OCI-LY3 (cell line): Measurements from ENCODE around the gene SLC37A4.
"Not testable (repeated sequence)": the region's sequence is repeated elsewhere in the genome, so short reads cannot be mapped to it uniquely, and the experiment has no call there.

Source experiments
- H2AFZ ChIP-seq: fragments of 200-600, 300-600 bp; shearing (Covaris generic); 2 replicates; pipeline ENCODE4 v1.6.0; 2014; ENCODE audit warnings: antibody characterized with exemption, low read depth, low read length
- H3K27ac ChIP-seq: fragments of 200-600, 300-600 bp; sonication (generic); 2 replicates; pipeline ENCODE4 v1.5.1; 2014; ENCODE audit warnings: mild to moderate bottlenecking, low read length, moderate library complexity, mixed read lengths
- H3K27me3 ChIP-seq: fragments of 200-600, 300-600 bp; sonication (generic); 2 replicates; pipeline ENCODE4 v1.6.1; 2014; ENCODE audit warnings: low read depth, low read length, mixed read lengths
- H3K36me3 ChIP-seq: fragments of 200-600, 300-600 bp; sonication (generic); replicated peaks from 2 replicates; pipeline ENCODE3; 2014; ENCODE audit warnings: low read depth, low read length, mixed read lengths
- H3K4me1 ChIP-seq: fragments of 300-600, 200-600 bp; sonication (generic); 2 replicates; pipeline ENCODE4 v1.6.1; 2014; ENCODE audit warnings: low read length, mixed read lengths
- H3K4me2 ChIP-seq: fragments of 200-600, 300-600 bp; sonication (generic); 2 replicates; pipeline ENCODE4 v1.6.1; 2014; ENCODE audit warnings: low read length, mixed read lengths
- H3K4me3 ChIP-seq: fragments of 300-600, 200-600 bp; sonication (generic); 2 replicates; pipeline ENCODE4 v1.5.1; 2014; ENCODE audit warnings: antibody characterized with exemption, mild to moderate bottlenecking, low read length, moderate library complexity
- H3K79me2 ChIP-seq: fragments of 300-600, 200-600 bp; shearing (Covaris generic); 2 replicates; pipeline ENCODE4 v1.6.1; 2014; ENCODE audit warnings: mild to moderate bottlenecking, low read length, mixed read lengths
- H3K9ac ChIP-seq: fragments of 300-600, 200-600 bp; shearing (Covaris generic); 2 replicates; pipeline ENCODE4 v1.6.0; 2014; ENCODE audit warnings: mild to moderate bottlenecking, low read length, moderate library complexity
- H3K9me3 ChIP-seq: fragments of 200-600, 300-600 bp; shearing (Covaris generic); 2 replicates; pipeline ENCODE4 v1.6.1; 2014; ENCODE audit warnings: low read length, mixed read lengths; ENCODE audit not compliant: insufficient read depth
- H4K20me1 ChIP-seq: fragments of 200-600, 300-600 bp; sonication (generic); 2 replicates; pipeline ENCODE4 v1.6.1; 2016; ENCODE audit warnings: low read length, mixed read lengths; ENCODE audit not compliant: insufficient read depth
- EZH2phosphoT487 ChIP-seq: fragments of 200-600 bp; shearing (Covaris generic); IDR thresholded peaks from 2 replicates; pipeline ENCODE4 v1.6.1; 2018; ENCODE audit warnings: antibody characterized with exemption, mixed run types, low read depth
- TF ChIP-seq, protein P1 (sequence below): fragments of 200-600, 300-600 bp; sonication (generic); IDR thresholded peaks from 2 replicates; pipeline ENCODE4 v1.5.1; 2014; ENCODE audit warnings: antibody characterized with exemption, low read length, low read depth

The SLC37A4 gene

DNA sequence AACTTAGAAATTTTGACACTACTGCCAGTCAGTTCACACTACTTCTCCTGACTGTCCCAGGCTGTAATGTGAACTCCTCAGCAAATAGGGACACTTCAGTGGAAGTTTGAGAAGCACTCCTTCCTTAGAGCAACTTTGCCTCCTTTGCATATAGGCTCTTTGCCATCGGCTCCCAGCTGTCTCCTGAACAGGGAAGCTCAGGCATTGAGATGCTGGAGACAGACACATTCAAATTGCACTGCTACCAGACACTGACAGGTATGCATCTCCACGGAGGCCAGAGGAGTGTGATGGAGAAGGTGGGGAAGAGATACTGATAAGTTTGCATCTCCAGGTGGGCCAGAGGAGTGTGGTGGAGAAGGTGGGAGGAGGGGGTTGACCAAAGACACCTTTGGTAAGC lies 10.7 kb downstream of the SLC37A4 start:
- Histone ChIP-seq H3K79me2 (peaks cover 63% of the 10 kb centered on the region), H3K4me1 (peaks cover 15% of the 10 kb centered on the region), H3K9me3 (no peaks in the 10 kb centered on the region), H3K4me2 (peak overlapping the region; percentile 90), H2AFZ (no peak overlapping the region), H3K36me3 (peaks cover 52% of the 10 kb centered on the region), H4K20me1 (no peaks in the 10 kb centered on the region), H3K9ac (peak overlapping the region; percentile 99; the same call in 1 of the 2 replicates), H3K27me3 (no peaks in the 10 kb centered on the region), H3K27ac (no peak overlapping the region), H3K4me3 (peak overlapping the region; percentile 96)
- TF ChIP-seq, protein P1, sequence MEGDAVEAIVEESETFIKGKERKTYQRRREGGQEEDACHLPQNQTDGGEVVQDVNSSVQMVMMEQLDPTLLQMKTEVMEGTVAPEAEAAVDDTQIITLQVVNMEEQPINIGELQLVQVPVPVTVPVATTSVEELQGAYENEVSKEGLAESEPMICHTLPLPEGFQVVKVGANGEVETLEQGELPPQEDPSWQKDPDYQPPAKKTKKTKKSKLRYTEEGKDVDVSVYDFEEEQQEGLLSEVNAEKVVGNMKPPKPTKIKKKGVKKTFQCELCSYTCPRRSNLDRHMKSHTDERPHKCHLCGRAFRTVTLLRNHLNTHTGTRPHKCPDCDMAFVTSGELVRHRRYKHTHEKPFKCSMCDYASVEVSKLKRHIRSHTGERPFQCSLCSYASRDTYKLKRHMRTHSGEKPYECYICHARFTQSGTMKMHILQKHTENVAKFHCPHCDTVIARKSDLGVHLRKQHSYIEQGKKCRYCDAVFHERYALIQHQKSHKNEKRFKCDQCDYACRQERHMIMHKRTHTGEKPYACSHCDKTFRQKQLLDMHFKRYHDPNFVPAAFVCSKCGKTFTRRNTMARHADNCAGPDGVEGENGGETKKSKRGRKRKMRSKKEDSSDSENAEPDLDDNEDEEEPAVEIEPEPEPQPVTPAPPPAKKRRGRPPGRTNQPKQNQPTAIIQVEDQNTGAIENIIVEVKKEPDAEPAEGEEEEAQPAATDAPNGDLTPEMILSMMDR: no peak
- TF ChIP-seq EZH2phosphoT487: no peak

DNA sequence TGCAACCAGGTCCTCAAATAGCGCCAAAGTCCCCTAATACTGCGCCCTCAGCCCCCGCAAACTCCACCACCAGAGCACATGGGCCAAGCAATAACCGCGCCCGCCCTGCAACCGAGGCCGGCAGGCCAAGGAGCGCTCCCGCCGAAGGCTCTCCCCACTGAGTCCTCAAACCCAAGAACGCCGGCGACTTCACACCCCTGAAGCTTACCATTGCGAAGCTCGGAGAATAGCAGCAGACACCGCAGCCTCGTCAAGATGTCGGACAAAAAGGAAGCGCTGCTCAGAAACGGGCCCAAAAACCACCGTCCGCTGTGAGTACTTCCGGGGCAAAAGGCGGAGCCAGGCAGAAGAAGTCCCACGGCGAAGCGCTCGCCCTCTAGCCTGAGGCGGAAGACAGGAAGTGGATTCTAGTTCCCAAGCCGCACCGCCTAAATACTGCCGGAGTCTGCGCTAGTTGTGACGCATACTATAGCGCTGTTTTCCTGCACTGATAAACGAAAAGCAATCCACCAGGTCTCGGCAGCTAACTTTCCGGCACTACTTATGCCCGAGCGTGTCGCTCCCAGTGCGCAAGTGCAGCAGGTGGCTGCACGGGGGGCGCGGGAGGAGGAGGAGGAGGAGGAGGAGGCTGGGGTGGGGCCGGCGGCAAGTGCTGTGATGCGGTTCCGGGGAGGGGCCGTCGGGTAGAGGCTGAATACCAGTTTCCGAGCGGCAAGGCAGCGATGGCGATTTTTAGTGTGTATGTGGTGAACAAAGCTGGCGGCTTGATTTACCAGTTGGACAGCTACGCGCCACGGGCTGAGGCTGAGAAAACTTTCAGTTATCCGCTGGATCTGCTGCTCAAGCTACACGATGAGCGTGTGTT lies 12.4 kb downstream of the SLC37A4 start, which contains the start of the genes RPS25 and TRAPPC4:
Gene RPS25 (minus strand): TSS at position 270 of the 865 bp plus-strand sequence. CDS start 59 bp downstream, at position 211.
Gene TRAPPC4 (plus strand): TSS at position 693 of the 865 bp plus-strand sequence. CDS start 30 bp downstream, at position 723.
- Histone ChIP-seq H3K27ac (peak within 1 kb of the TSS; percentile 94), H3K4me2 (peak within 1 kb of the TSS; percentile 90), H2AFZ (peak within 1 kb of the TSS; percentile 90; the same call in 1 of the 2 replicates)

DNA sequence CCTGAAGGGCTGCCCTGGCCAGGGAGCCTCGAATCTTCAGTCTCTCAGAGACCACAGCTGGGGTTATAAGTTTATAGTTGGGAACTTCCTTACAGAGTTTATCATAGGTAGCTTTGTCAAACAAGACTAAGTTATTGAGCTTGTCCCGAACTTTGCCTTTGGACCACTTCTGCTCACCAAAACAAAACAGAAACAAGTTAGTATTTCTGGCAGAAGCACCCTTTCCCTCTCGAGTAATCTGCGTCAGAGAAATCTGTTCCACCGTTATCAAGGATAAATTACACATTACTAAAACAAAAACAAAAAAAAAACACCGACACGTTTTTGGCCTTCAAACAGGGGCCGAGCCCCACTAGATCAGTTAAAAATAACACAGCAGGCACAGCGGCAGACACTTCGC lies 13.3 kb downstream of the SLC37A4 start:
- H4K20me1 ChIP-seq, H3K27me3 ChIP-seq, H3K9me3 ChIP-seq, H2AFZ ChIP-seq: not testable (repeated sequence)
- peak overlapping the region; percentile 84 for H3K4me2 ChIP-seq
- H3K9ac ChIP-seq: peak overlapping the region; percentile 99
- peak overlapping the region; percentile 96 for H3K4me3 ChIP-seq
- H3K4me1 ChIP-seq: peaks cover 15% of the 10 kb centered on the region
- H3K27ac ChIP-seq: peak overlapping the region; percentile 94
- peaks cover 56% of the 10 kb centered on the region for H3K36me3 ChIP-seq
- peaks cover 72% of the 10 kb centered on the region for H3K79me2 ChIP-seq

More for the DNA sequence above, 12.4 kb downstream of the SLC37A4 start, which contains the start of the genes RPS25 and TRAPPC4:
- H3K4me1 ChIP-seq: peaks cover 15% of the 10 kb centered on the region
- H3K36me3 ChIP-seq: peaks cover 51% of the 10 kb centered on the region
- H3K27me3 ChIP-seq: no peaks in the 10 kb centered on the region
- H3K9ac ChIP-seq: peak within 1 kb of the TSS; percentile 99
- no peaks in the 10 kb centered on the region for H4K20me1 ChIP-seq
- H3K9me3 ChIP-seq: no peaks in the 10 kb centered on the region
- no peak for TF ChIP-seq EZH2phosphoT487
- TF ChIP-seq, protein P1: no peak
- peak within 1 kb of the TSS; percentile 96 for H3K4me3 ChIP-seq
- peaks cover 72% of the 10 kb centered on the region for H3K79me2 ChIP-seq

DNA sequence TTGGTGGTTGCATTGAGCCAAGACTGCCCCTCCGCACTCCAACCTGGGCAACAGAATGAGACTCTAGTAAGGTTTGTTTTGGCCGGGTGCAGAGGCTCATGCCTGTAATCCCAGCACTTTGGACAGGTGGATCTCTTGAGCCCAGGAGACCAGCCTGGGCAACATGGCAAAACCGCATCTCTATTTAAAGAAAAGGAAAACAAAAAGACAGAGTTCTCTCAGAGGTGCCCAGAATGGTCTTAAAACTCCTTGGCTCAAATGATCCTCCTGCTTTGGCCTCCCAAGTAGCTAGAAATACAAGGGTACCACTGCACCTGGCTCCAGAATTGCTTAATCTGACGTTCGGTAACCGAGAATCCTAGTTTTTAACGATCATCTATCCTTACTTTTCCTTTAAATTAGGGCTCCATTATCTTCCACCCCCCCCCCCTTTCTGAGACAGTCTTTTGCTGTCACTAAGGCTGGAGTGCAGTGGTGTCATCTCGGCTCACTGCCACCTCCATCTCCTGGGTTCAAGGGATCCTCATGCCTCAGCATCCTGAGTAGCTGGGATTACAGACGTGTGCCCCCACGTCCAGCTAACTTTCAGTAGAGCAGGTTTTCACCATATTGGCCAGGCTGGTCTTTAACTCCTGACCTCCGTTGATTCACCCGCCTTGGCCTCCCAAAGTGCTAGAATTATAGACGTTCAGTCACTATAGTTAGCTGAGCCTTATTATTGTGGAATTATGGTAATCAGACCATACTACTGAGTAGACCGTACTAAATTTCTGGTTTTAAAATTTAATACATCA lies 14.3 kb downstream of the SLC37A4 start:
- H3K4me2 ChIP-seq: peak overlapping the region; percentile 84
- no peak overlapping the region for H2AFZ ChIP-seq
- H3K79me2 ChIP-seq: peaks cover 68% of the 10 kb centered on the region
- no peaks in the 10 kb centered on the region for H3K9me3 ChIP-seq
- peak overlapping the region; percentile 96 for H3K4me3 ChIP-seq
- peaks cover 51% of the 10 kb centered on the region for H3K36me3 ChIP-seq
- H3K4me1 ChIP-seq: peaks cover 15% of the 10 kb centered on the region
- H4K20me1 ChIP-seq: no peaks in the 10 kb centered on the region
- H3K27ac ChIP-seq: peak overlapping the region; percentile 94; the same call in 1 of the 2 replicates
- H3K27me3 ChIP-seq: no peaks in the 10 kb centered on the region
- H3K9ac ChIP-seq: peak overlapping the region; percentile 99
- no peak for TF ChIP-seq EZH2phosphoT487
- TF ChIP-seq, protein P1: no peak
